ENCODE data around the gene SUCLA2. TPM values are rescaled to one million over a fixed set of nuclear protein-coding genes. Genes with fewer than 3 reads are reported as not detected.

SUCLA2 gene
- total and polyA plus RNA-seq, 9 of the 15 experiments (the other 6 are each of a cell fraction or from before 2014, with no cell fraction given), result 23.3 to 52.9 (median 35.8) TPM

DNA sequence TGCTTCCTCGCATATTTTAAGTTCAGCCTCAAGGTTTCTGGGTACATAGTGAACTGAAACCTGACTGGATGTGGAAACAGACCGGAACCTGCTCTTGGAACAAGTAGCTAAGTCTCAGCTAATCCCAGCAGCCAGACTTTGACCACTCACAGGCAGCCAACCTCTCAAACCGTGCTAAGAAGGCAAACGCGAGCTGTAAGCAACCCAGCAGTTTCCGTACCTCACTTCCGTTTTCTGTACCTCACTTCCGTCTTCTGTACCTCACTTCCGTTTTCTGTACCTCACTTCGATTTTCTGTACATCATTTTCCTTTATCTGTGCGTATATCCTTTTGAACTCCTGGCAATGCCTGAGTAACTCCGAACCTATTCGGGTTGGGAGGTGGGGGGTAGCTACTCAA lies 96.8 kb downstream of the SUCLA2 start (continued):
- TF ChIP-seq, protein P1, sequence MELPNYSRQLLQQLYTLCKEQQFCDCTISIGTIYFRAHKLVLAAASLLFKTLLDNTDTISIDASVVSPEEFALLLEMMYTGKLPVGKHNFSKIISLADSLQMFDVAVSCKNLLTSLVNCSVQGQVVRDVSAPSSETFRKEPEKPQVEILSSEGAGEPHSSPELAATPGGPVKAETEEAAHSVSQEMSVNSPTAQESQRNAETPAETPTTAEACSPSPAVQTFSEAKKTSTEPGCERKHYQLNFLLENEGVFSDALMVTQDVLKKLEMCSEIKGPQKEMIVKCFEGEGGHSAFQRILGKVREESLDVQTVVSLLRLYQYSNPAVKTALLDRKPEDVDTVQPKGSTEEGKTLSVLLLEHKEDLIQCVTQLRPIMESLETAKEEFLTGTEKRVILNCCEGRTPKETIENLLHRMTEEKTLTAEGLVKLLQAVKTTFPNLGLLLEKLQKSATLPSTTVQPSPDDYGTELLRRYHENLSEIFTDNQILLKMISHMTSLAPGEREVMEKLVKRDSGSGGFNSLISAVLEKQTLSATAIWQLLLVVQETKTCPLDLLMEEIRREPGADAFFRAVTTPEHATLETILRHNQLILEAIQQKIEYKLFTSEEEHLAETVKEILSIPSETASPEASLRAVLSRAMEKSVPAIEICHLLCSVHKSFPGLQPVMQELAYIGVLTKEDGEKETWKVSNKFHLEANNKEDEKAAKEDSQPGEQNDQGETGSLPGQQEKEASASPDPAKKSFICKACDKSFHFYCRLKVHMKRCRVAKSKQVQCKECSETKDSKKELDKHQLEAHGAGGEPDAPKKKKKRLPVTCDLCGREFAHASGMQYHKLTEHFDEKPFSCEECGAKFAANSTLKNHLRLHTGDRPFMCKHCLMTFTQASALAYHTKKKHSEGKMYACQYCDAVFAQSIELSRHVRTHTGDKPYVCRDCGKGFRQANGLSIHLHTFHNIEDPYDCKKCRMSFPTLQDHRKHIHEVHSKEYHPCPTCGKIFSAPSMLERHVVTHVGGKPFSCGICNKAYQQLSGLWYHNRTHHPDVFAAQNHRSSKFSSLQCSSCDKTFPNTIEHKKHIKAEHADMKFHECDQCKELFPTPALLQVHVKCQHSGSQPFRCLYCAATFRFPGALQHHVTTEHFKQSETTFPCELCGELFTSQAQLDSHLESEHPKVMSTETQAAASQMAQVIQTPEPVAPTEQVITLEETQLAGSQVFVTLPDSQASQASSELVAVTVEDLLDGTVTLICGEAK (IDR thresholded peaks at IDR 0.05), result peak; percentile 91
- TF ChIP-seq, protein P1 (CRISPR knock-in tag; IDR thresholded peaks at IDR 0.05), result no peak
- TF ChIP-seq GABPB1 (CRISPR knock-in tag; IDR thresholded peaks at IDR 0.05) (peak; percentile 70; the same call in 1 of the 2 replicates), ETV1 (tag; conservative IDR thresholded peaks at IDR 0.05; ENCODE audit: low read depth) (0 out of 2 replicates have a peak, but pooled peaks have one; percentile 41), MED1 (CRISPR knock-in tag; IDR thresholded peaks at IDR 0.05; ENCODE audit: borderline replicate concordance) (no peak)
- TF ChIP-seq, protein P2, sequence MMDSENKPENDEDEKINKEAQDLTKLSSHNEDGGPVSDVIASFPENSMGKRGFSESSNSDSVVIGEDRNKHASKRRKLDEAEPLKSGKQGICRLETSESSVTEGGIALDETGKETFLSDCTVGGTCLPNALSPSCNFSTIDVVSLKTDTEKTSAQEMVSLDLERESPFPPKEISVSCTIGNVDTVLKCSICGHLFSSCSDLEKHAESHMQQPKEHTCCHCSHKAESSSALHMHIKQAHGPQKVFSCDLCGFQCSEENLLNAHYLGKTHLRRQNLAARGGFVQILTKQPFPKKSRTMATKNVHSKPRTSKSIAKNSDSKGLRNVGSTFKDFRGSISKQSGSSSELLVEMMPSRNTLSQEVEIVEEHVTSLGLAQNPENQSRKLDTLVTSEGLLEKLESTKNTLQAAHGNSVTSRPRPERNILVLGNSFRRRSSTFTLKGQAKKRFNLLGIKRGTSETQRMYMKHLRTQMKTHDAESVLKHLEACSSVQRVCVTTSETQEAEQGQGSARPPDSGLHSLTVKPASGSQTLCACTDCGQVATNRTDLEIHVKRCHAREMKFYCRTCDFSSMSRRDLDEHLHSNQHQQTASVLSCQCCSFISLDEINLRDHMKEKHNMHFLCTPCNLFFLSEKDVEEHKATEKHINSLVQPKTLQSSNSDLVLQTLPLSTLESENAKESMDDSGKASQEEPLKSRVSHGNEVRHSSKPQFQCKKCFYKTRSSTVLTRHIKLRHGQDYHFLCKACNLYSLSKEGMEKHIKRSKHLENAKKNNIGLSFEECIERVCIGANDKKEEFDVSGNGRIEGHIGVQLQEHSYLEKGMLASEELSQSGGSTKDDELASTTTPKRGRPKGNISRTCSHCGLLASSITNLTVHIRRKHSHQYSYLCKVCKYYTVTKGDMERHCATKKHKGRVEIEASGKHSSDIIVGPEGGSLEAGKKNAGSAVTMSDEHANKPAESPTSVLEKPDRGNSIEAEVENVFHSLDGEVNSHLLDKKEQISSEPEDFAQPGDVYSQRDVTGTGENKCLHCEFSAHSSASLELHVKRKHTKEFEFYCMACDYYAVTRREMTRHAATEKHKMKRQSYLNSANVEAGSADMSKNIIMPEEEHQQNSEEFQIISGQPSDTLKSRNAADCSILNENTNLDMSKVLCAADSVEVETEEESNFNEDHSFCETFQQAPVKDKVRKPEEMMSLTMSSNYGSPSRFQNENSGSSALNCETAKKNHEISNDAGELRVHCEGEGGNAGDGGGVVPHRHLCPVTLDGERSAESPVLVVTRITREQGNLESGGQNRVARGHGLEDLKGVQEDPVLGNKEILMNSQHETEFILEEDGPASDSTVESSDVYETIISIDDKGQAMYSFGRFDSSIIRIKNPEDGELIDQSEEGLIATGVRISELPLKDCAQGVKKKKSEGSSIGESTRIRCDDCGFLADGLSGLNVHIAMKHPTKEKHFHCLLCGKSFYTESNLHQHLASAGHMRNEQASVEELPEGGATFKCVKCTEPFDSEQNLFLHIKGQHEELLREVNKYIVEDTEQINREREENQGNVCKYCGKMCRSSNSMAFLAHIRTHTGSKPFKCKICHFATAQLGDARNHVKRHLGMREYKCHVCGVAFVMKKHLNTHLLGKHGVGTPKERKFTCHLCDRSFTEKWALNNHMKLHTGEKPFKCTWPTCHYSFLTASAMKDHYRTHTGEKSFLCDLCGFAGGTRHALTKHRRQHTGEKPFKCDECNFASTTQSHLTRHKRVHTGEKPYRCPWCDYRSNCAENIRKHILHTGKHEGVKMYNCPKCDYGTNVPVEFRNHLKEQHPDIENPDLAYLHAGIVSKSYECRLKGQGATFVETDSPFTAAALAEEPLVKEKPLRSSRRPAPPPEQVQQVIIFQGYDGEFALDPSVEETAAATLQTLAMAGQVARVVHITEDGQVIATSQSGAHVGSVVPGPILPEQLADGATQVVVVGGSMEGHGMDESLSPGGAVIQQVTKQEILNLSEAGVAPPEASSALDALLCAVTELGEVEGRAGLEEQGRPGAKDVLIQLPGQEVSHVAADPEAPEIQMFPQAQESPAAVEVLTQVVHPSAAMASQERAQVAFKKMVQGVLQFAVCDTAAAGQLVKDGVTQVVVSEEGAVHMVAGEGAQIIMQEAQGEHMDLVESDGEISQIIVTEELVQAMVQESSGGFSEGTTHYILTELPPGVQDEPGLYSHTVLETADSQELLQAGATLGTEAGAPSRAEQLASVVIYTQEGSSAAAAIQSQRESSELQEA (IDR thresholded peaks at IDR 0.05; ENCODE audit: low read depth), result peak; percentile 78

Data from K562 (cell line).